Adipose tissue (tissue), 3 donors: ENCODE data around the gene SBNO2. TPM values are rescaled to one million over a fixed set of nuclear protein-coding genes. Genes with fewer than 3 reads are reported as not detected.
"Not testable (repeated sequence)": the region's sequence is repeated elsewhere in the genome, so short reads cannot be mapped to it uniquely, and the experiment has no call there.

Source experiments
- H3K27ac ChIP-seq: one replicate; pipeline ENCODE4 v1.5.1; 2013; ENCODE audit warnings: low read depth, low read length
- WGBS, 3 donors: extraction: QIAGEN DNeasy Blood & Tissue Kit; methylation state at CpG; one replicate each; pipeline ENCODE4 v1.1.7; 2013; 5-methylcytosine and 5-hydroxymethylcytosine counted together
- polyA plus RNA-seq, 3 donors: library from polyadenylated mRNA; stranded (reverse); fragments of 200-250 nt; gene quantifications; one replicate each; pipeline ENCODE4 v1.2.3, GENCODE V29; 2013
- donor health status: healthy with polysubstance abuse.
- donor health status: Bipolar disorder and iron deficiency.
- donor health status: healthy.

The SBNO2 gene
- polyA plus RNA-seq, 3 donors = 22.0 to 155 (median 53.1) TPM

GRCh38 chr19:1115646-1116420, 58.2 kb downstream of the SBNO2 start:
- WGBS, 3 donors = 89 to 93% (median 91%) methylated on average over 34 to 35 of the region's 35 CpGs
- no peak overlapping the region for H3K27ac ChIP-seq

- not testable (repeated sequence) for H3K27ac ChIP-seq
- WGBS, 3 donors = 92 to 96% (median 95%) methylated on average over 9 of the region's 9 CpGs
Observed at GRCh38 chr19:1114728-1115127, 59.3 kb downstream of the SBNO2 start.

- WGBS, 3 donors = 89 to 92% (median 91%) methylated on average over 25 of the region's 25 CpGs
- no peak overlapping the region for H3K27ac ChIP-seq
Observed at GRCh38 chr19:1113986-1114483, 60.0 kb downstream of the SBNO2 start.

- WGBS, 3 donors = 26 to 34% (median 30%) methylated on average over 41 to 44 of the region's 44 CpGs
Observed at GRCh38 chr19:1113030-1113985, 60.8 kb downstream of the SBNO2 start.

GRCh38 chr19:1112268-1113029, 61.6 kb downstream of the SBNO2 start:
- WGBS, 3 donors = 63 to 82% (median 77%) methylated on average over 61 to 71 of the region's 71 CpGs

More at GRCh38 chr19:1113030-1113985, 60.8 kb downstream of the SBNO2 start:
- H3K27ac ChIP-seq = no peak overlapping the region

GRCh38 chr19:1111641-1112267, 62.3 kb downstream of the SBNO2 start:
- 71 to 83% (median 79%) methylated on average over 16 to 18 of the region's 18 CpGs for WGBS, 3 donors
- no peak overlapping the region for H3K27ac ChIP-seq

More at GRCh38 chr19:1112268-1113029, 61.6 kb downstream of the SBNO2 start:
- no peak overlapping the region for H3K27ac ChIP-seq

GRCh38 chr19:1110809-1111640, 63.0 kb downstream of the SBNO2 start:
- H3K27ac ChIP-seq = no peak overlapping the region
- WGBS, 3 donors = 73 to 88% (median 81%) methylated on average over 18 of the region's 18 CpGs

- no peak overlapping the region for H3K27ac ChIP-seq
Observed at GRCh38 chr19:1109697-1110671, 64.1 kb downstream of the SBNO2 start.

GRCh38 chr19:1109032-1109551, 65.0 kb downstream of the SBNO2 start:
- no peak overlapping the region for H3K27ac ChIP-seq
- 90 to 92% (median 91%) methylated on average over 45 to 48 of the region's 48 CpGs for WGBS, 3 donors

More at GRCh38 chr19:1109697-1110671, 64.1 kb downstream of the SBNO2 start:
- WGBS, 3 donors = 93 to 94% (median 94%) methylated on average over 54 of the region's 54 CpGs

- H3K27ac ChIP-seq = no peak overlapping the region
- 93 to 96% (median 94%) methylated on average over 52 to 89 of the region's 89 CpGs for WGBS, 3 donors
Observed at GRCh38 chr19:1108291-1109031, 65.6 kb downstream of the SBNO2 start.

- no peak overlapping the region for H3K27ac ChIP-seq
- WGBS, 3 donors = 91 to 94% (median 92%) methylated on average over 25 of the region's 25 CpGs
Observed at GRCh38 chr19:1107661-1108261, 66.3 kb downstream of the SBNO2 start.

GRCh38 chr19:1106841-1107660, 67.0 kb downstream of the SBNO2 start:
- no peak overlapping the region for H3K27ac ChIP-seq
- 61 to 79% (median 61%) methylated on average over 12 to 17 of the region's 17 CpGs for WGBS, 3 donors

- H3K27ac ChIP-seq = no peak overlapping the region
- 81 to 87% (median 86%) methylated on average over 32 of the region's 32 CpGs for WGBS, 3 donors
Observed at GRCh38 chr19:1105873-1106840, 67.9 kb downstream of the SBNO2 start.
